ENCODE measurements around the gene SHROOM1. TPM values are rescaled to one million over a fixed set of nuclear protein-coding genes. Genes with fewer than 3 reads are reported as not detected.
"Not testable (repeated sequence)": the region's sequence is repeated elsewhere in the genome, so short reads cannot be mapped to it uniquely, and the experiment has no call there.

The SHROOM1 gene, protein sequence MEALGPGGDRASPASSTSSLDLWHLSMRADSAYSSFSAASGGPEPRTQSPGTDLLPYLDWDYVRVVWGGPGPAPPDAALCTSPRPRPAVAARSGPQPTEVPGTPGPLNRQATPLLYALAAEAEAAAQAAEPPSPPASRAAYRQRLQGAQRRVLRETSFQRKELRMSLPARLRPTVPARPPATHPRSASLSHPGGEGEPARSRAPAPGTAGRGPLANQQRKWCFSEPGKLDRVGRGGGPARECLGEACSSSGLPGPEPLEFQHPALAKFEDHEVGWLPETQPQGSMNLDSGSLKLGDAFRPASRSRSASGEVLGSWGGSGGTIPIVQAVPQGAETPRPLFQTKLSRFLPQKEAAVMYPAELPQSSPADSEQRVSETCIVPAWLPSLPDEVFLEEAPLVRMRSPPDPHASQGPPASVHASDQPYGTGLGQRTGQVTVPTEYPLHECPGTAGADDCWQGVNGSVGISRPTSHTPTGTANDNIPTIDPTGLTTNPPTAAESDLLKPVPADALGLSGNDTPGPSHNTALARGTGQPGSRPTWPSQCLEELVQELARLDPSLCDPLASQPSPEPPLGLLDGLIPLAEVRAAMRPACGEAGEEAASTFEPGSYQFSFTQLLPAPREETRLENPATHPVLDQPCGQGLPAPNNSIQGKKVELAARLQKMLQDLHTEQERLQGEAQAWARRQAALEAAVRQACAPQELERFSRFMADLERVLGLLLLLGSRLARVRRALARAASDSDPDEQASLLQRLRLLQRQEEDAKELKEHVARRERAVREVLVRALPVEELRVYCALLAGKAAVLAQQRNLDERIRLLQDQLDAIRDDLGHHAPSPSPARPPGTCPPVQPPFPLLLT
- total RNA-seq, result not detected

DNA sequence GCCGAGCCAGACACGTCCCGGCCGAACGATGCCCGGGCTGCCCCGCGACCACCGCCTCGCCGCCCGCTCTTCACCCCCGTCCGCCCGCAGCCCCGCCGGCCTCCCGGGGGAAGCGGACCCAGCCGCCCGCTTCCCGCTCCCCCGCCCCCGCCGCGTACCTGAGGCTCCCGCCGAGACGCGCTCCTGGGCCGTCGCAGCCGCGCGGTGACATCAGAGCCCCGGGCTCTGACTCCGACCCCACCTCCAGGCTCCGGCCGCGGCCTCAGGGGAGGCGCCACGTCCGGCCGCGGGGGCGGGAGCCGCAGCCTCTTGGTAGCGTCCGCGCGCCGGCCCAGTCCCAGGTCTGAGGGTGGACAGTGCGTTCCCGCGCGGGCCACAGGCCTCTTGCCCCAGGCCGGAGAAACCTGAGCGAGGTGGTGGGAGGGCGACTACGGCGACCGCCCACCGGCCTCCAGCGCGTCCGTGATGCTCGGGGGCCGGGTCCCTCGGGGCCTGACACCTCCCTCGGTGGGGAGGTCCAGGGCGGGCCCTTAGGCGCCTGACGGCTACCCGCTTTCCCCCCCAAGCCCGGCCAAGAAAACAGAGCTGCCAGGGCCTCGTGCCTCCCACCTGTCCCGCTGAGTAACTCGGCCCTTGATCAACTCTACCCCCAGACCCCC, at the start of gene SHROOM1:
Gene SHROOM1 (minus strand): TSS at position 212 of the 659 bp plus-strand sequence. CDS start 4,507 bp downstream, outside the sequence.
- DNase-seq, result no peak

DNA sequence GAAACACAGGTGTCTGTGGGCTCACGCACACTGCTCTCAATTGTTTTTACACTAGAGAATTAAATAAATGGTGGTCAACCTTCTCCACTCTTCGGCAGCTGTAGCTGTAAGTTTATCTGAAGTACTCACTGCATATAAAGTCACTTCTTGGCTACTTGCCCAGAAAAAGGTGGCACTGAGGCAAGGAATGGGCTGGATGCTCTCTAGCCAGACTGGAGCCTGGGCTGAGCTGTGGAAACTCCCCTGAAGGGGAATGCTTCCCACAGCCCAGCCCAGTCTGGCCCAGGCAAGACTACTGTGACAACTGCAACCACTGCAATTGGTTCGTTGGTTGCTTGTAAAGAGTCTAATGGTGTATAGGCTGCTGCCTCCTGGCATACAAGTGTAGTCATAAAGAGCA, 47.5 kb upstream of the SHROOM1 start:
- no peak for DNase-seq

DNA sequence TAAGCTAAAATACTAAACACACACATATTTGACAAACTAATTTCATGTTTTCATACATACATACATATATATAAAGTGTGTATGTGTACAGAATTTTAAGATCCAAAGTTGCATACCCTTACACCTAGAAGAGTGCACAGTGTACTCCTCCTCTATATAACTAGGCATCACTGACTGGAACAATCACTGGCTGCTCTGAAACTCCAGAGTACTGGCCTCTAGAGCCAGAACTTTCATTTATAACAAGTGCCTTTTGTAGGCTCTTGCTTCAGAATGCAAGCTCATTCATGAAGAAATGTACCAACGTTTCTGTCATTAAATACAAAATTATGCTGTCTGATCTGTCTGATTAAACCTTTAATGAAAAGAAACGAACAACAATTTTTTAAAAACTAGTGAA, 47.0 kb upstream of the SHROOM1 start:
- no peak for DNase-seq

DNA sequence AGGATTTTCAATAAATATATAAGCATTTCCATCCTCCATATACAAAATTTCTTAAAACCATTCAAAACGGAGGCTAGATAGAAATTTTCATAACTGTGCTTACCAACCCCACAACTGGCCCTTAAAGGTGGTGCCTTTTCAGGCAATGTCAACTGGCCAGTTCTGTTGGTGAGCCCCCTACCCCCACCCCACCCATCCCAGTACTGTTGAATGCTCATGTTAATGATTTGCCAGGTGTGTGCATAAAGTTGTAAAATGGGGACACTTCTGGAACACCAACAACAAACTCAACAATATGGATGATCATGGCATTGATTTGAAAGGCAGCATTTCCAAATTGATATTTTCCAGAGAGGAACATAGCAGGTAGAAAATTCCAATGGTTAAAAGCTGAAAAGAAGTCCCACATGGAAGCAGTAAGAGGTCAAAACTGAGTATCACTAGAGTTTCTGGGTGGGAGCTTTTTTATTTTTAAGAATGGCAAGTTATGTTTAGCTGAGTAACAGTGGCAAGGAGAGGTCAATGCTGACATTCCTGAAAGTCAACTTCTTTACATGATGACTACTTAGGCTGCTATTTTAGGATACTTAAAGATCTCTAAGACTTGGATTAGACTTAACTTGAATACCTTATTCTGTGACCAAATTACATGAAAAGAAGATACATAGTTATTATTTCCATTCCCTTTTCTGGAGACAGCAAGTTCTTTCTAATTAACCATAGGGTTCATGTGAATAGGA, 45.7 kb upstream of the SHROOM1 start:
- DNase-seq, result no peak

GRCh38 chr5:132873930-132874271, 43.5 kb upstream of the SHROOM1 start:
- DNase-seq, result no peak

DNA sequence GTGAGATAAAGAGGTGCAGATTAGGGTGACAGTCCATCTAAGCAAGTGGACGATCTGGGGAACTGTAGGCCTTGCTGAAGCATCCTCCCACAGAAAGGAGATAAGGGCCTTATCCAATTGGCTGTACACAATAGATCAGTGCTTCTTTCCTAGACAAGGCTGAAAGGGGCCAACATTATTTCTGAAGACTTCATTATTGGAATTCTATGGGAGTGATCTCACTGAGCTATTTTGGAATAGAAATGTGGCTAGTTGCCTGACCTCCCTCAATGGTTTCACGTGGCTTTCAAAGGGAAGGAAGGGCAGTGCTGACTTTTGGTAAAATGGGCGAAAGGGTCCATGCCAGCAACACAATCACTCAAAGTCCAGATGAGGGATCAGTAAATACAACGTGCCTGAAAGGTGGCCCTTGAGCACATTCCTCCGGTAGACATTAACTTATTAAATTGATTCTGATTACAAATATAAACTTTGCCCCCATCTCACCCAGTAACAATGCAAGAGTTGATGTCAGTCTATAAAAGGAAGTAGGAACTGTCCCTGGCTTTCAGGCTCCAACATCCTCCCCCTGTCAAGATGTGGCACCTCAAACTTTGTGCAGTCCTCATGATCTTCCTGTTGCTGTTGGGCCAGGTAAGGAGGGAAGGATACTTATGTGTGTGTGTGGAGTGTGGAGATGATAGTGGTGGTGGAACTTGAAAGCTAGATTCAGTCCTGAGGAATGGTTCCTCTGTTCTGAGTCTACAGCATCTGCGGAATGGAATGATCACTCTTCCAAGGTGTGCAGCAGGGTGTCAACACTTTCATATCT, 42.9 kb upstream of the SHROOM1 start, which contains the start of gene LEAP2:
Gene LEAP2 (plus strand): TSS at position 550 of the 811 bp plus-strand sequence. CDS start 27 bp downstream, at position 577.
- no peak for DNase-seq

DNA sequence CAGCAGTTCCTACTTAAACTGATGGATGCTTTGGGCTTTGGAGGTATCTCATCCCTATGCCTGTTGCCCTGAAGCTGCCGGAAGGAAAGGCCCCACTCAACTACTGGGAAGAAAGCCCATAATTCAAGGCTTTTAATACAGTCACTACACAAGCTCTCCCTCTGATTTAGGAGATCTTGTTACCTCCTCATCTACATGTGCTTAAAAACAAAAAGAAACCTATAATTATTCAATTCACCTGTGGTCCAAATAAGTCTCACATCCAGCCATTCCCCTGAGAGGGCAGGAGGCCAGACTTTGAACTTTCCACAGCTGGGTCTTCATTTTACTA, 42.3 kb upstream of the SHROOM1 start:
- no peak for DNase-seq

DNA sequence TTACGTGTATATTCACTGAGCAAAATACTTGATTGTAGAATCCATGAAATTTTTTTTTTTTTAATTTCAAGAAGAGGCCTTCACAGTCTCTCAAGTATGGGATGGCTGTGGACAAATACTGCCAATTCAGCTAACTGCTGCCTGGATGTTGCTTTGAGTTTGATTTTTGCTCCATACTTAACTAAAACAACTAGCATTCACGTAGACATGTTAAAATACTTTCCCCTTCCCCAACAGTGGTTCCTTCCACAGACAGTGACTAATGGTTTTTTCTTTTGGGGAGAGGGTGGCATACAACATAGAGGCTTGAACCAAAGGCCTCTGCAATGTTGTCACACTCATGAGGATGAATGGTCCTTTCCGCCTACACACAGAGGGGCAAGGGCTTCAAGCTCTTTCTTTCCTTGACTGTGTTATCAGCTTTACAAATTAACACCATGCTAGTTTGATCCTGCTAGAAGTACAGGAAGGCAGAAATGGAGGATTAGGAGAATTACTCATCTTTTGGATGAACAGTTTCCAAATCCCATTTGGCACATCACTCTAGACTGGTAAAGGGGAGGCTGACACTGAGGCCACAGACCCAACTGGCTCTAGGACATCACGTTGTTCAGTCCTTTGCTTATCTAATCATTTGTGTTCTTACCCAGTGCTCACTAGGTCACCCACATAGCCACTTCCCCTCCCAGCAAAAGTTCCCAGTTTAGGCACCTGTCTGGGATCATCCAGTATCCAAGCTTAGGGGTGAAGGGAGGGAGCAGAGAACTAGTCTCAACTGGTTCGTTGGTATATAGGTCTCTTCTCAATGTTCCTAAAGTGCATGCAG, 41.2 kb upstream of the SHROOM1 start:
- DNase-seq, result no peak

DNA sequence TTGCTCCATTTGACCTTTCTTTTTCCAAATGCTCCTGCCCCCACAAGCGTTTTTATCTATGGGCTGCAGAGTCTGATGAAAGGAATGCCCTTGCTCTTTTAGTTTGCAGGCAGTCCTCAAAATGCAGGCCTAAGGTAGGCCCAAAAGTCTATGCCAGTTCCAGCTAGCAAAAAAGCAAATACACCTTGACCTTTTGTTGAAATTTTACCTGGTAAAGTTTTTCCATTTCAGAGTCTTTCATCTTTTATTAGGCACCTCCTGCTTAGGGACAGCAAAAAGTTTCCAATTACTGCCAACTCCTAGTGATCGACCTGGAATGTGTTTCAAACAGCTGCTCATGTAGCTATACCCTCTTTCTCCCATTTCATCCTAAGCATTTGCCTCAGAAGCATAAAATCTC, 40.4 kb upstream of the SHROOM1 start:
- no peak for DNase-seq

- DNase-seq, result no peak
These were observed 38.3 kb upstream of the SHROOM1 start for GRCh38 chr5:132868754-132869153.

DNA sequence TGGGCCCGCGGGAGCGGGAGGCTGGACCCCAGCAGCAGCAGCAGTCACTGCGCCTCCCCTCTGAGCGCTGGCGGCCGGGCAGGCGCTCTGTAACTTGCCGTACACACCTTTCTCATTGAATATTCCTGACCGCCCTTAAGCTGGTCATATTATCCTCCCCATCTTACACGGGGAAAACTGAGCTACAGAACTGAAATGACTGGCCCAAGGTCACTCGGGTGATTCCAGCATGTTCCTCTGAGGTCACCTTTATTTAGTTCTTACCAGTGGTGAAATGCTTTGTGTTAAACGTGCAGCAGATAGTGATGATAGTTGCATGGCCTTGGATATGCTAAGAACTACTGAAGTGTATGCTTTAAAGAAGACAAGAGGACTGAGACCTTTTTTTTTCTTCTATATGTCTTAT, 36.6 kb upstream of the SHROOM1 start:
- DNase-seq, result no peak

DNA sequence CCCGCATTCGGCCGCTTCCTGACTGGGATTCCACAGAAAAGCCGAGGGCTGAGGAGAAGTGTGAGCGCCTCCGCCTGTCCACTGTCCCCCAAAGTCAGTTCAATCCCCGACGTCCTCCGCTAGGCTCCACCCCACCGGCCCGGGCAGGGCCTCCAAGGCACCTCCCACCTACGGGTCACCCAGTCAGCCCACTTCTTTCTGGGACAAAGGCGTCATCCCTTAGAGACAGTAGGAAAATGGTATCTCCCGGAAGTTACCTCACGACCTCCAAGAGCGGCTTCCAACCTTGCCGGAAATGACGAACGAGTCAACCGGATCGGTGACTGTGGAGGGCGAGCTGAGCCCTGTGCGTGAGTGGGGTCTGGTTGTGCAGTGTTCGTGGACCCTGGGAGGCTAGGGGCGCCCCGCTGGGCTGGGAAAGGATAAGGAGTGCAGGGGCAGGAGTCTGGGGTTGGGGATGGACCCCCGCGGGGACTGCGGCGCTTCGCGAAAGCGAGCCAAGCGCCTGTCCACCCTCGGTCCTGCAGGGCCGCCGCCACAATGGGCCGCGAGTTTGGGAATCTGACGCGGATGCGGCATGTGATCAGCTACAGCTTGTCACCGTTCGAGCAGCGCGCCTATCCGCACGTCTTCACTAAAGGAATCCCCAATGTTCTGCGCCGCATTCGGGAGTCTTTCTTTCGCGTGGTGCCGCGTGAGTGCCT, 36.0 kb upstream of the SHROOM1 start, which contains the start of the genes GDF9 and UQCRQ:
Gene GDF9 (minus strand): TSS at position 128 of the 704 bp plus-strand sequence. CDS start 1,936 bp downstream, outside the sequence.
Gene UQCRQ (plus strand): TSS at position 301 of the 704 bp plus-strand sequence. CDS start 240 bp downstream, at position 541.
- DNase-seq, result peak; percentile 90

DNA sequence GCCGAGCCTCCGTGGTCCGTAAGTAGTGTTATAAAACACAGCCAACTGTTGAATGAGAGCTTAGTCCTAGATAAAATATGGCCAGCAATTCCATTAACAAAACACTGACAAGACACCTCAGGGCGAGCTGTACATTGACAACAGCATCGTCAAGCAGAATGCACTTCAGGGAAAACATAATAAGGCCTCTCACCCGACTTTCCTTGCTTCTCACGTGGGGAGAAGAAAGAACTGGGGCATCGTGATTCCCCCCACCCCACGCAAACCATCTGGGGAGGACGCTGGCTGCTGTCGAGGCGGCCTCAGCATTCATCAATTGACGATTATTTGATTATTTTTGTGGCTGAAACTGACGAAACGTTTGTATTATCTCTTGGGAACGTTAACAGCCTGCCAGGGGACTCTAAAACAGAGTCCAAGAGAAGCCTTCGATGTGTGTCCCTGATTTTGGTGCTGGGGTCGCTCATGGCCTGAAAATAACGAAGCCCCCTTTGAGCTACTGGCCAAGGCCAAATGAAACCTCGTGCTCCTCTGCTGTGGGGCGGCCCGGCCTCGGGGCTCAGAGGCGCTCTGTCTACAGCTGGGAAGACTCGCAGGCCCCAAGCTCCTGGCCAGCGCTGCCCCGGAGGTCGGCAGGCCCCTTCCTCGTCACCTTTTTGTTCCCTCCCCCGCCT, 35.4 kb upstream of the SHROOM1 start:
- no peak for DNase-seq

- DNase-seq, result no peak
These were observed 30.3 kb upstream of the SHROOM1 start for GRCh38 chr5:132860742-132861141.

DNA sequence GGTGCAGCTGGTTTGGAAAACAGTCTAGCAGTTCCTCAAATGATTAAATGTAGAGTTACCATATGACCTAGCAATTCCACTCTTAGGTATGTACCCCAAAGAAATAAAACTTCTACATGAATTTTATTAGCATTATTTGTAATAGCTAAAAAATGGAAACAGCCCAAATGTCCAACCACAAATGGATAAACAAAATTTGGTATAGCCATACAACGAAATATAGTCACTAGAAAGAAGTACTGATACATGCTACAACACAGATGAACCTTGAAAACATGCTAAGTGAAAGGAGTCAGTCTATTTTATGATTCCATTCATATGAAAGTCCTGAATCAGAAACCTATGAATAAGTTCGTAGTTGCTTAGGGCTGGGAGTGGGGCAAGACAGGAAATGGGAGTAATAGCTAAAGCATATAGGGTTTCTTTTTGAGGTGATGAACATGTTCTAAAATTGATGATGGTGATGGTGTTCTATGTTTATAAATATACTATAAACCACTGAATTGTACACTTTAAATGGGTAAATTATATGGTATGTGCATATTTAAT, 29.5 kb upstream of the SHROOM1 start:
- no peak for DNase-seq

DNA sequence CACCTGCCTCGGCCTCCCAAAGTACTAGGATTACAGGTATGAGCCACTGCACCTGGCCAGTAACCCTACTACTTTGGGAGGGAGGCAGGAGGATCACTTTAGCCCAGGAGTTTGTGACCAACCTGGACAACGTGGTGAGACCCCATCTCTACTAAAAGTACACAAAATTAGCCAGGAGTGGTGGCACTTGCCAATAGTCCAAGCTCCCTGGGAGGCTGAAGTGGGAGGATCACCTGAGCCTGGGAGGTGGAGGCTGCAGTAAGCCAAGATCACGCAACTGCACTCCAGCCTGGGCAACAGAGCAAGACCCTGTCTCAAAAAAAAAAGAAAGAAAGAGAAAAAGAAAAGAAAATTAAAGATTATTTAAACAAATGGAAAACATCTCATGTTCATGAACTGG, 25.6 kb upstream of the SHROOM1 start:
- no peak for DNase-seq

DNA sequence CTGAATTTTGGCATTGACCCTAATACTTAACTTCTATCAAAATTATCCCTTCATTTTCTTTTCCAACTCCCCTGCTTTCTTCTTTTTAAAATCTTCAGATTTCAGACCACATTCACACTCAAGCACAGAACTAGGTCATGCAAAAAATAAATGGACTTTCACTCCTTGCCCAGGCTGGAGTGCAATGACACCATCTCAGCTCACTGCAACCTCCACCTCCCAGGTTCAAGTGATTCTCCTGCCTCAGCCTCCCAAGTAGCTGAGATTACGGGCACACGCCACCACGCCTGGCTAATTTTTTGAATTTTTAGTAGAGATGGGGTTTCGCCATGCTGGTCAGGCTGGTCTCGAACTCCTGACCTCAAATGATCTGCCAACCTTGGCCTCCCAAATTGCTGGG, 24.5 kb upstream of the SHROOM1 start:
- DNase-seq, result not testable (repeated sequence)

DNA sequence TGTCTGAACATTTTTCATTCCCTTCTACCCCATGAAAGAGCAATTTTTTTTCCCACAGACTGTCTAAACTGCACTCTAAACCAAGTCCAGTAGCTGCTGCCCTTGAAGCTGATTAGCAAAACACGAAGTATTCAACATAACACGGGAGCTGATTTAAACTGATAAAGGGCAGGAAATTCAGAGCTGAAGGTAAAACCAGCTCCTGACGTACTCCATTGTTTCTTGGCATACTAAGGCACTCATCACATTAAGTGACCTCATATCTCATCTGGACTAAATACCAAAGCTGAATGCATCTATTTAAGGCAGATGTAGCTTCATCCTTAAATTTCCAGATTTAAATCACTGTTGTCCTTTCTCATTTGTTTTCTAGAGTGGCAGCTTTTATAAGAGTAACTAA, 23.9 kb upstream of the SHROOM1 start:
- no peak for DNase-seq

GRCh38 chr5:132853790-132854189, 23.3 kb upstream of the SHROOM1 start:
- no peak for DNase-seq

Data from effector CD4-positive, alpha-beta T cell (primary cell).